CD14-positive monocyte (primary cell): ENCODE data around the gene ANKRD18A. TPM values are rescaled to one million over a fixed set of nuclear protein-coding genes. Genes with fewer than 3 reads are reported as not detected.
"Not testable (repeated sequence)": the region's sequence is repeated elsewhere in the genome, so short reads cannot be mapped to it uniquely, and the experiment has no call there.

Experiments
- DNase-seq, 3 donors: peaks; one replicate each; pipeline ENCODE4 v3.0.0-alpha.2; 2011 to 2022
- H2AFZ ChIP-seq: 2 replicates; pipeline ENCODE4 v1.6.0; 2012; ENCODE audit warnings: mild to moderate bottlenecking, low read depth, low read length, inconsistent platforms; ENCODE audit not compliant: insufficient read depth, poor library complexity, severe bottlenecking
- H3K27ac ChIP-seq, 2 donors: 1 replicate in 1 of 2; 2 replicates in 1 of 2; pipeline ENCODE4 v1.5.1; 2012 to 2013; ENCODE audit warnings: low read length in 2 of 2, control low read depth in 1 of 2, inconsistent platforms in 1 of 2, low read depth in 1 of 2, mild to moderate bottlenecking in 1 of 2
- H3K27me3 ChIP-seq, 2 donors: one replicate each; pipeline versions ENCODE4 v1.6.0 to v1.6.1; 2011 to 2013; ENCODE audit warnings: low read length in 2 of 2; ENCODE audit not compliant: control insufficient read depth in 2 of 2, insufficient read depth in 2 of 2
- H3K36me3 ChIP-seq, 2 donors: replicated peaks in 1 of 2; 1 replicate in 1 of 2; 2 replicates in 1 of 2; pipeline versions ENCODE4 v1.5.1 to v1.6.1; 2012 to 2013; ENCODE audit warnings: low read length in 2 of 2, control low read depth in 1 of 2, inconsistent platforms in 1 of 2, mild to moderate bottlenecking in 1 of 2; ENCODE audit not compliant: insufficient read depth in 2 of 2, control insufficient read depth in 1 of 2
- H3K4me1 ChIP-seq, 2 donors: 1 replicate in 1 of 2; 2 replicates in 1 of 2; pipeline versions ENCODE4 v1.5.1 to v1.6.1; 2012 to 2013; ENCODE audit warnings: low read length in 2 of 2, control low read depth in 1 of 2, inconsistent platforms in 1 of 2, mild to moderate bottlenecking in 1 of 2, moderate library complexity in 1 of 2; ENCODE audit not compliant: insufficient read depth in 2 of 2, control insufficient read depth in 1 of 2
- H3K4me2 ChIP-seq: replicated peaks from 2 replicates; pipeline ENCODE3; 2012; ENCODE audit warnings: low read length, moderate library complexity, mild to moderate bottlenecking; ENCODE audit not compliant: poor library complexity, severe bottlenecking; ENCODE audit errors: extremely low read depth
- H3K4me3 ChIP-seq, 3 experiments: fragments of 200-600 bp in 1 of 3; sonication (generic) in 1 of 3; replicated peaks in 1 of 3; 1 replicate in 2 of 3; 2 replicates in 1 of 3; pipeline ENCODE4 v1.5.1; 2011 to 2013; ENCODE audit warnings: low read length in 3 of 3, mild to moderate bottlenecking in 3 of 3, control low read depth in 2 of 3, low read depth in 2 of 3, inconsistent platforms in 1 of 3, moderate library complexity in 1 of 3
- H3K79me2 ChIP-seq: 2 replicates; pipeline ENCODE4 v1.6.0; 2012; ENCODE audit warnings: mild to moderate bottlenecking, control low read depth, inconsistent platforms, low read length, moderate library complexity; ENCODE audit not compliant: insufficient read depth
- H3K9ac ChIP-seq: 2 replicates; pipeline ENCODE4 v1.6.0; 2017; ENCODE audit warnings: low read length, mild to moderate bottlenecking; ENCODE audit not compliant: insufficient read depth, poor library complexity, severe bottlenecking
- H3K9me3 ChIP-seq, 2 donors: replicated peaks in 1 of 2; 1 replicate in 1 of 2; 2 replicates in 1 of 2; pipeline versions ENCODE4 v1.5.1 to v1.6.1; 2012 to 2013; ENCODE audit warnings: low read length in 2 of 2, control low read depth in 1 of 2; ENCODE audit not compliant: control insufficient read depth in 1 of 2, insufficient read depth in 1 of 2
- H4K20me1 ChIP-seq: 2 replicates; pipeline ENCODE4 v1.6.0; 2012; ENCODE audit warnings: mild to moderate bottlenecking, low read length, control low read depth, moderate library complexity; ENCODE audit not compliant: insufficient read depth
- H3K27ac Mint-ChIP-seq, 7 donors: one replicate each; pipeline ENCODE4 v1.8.0; 2020; ENCODE audit warnings: mild to moderate bottlenecking in 7 of 7, mixed read lengths in 7 of 7, moderate library complexity in 6 of 7, inconsistent platforms in 2 of 7
- H3K27me3 Mint-ChIP-seq, 3 donors: one replicate each; pipeline ENCODE4 v1.8.0; 2021 to 2022; ENCODE audit warnings: low read depth in 3 of 3, mild to moderate bottlenecking in 3 of 3, mixed read lengths in 3 of 3, moderate library complexity in 3 of 3, inconsistent platforms in 1 of 3
- H3K36me3 Mint-ChIP-seq, 2 donors: one replicate each; pipeline ENCODE4 v1.8.0; 2020; ENCODE audit warnings: mixed read lengths in 2 of 2, inconsistent platforms in 1 of 2, mild to moderate bottlenecking in 1 of 2
- H3K4me1 Mint-ChIP-seq: one replicate; pipeline ENCODE4 v1.8.0; 2020; ENCODE audit warnings: mild to moderate bottlenecking, mixed read lengths
- H3K4me3 Mint-ChIP-seq, 2 donors: one replicate each; pipeline ENCODE4 v1.8.0; 2020; ENCODE audit warnings: mild to moderate bottlenecking in 2 of 2, mixed read lengths in 2 of 2, moderate library complexity in 1 of 2
- H3K9me3 Mint-ChIP-seq, 7 donors: one replicate each; pipeline ENCODE4 v1.8.0; 2020 to 2022; ENCODE audit warnings: mixed read lengths in 7 of 7, mild to moderate bottlenecking in 6 of 7, moderate library complexity in 6 of 7, inconsistent platforms in 2 of 7
- WGBS: methylation state at CpG from one replicate; pipeline ENCODE4 v1.1.5; 2013; ENCODE audit warnings: missing lambda C conversion rate; ENCODE audit not compliant: insufficient coverage; 5-methylcytosine and 5-hydroxymethylcytosine counted together
- intact Hi-C, 2 donors: fragments of 100-400 bp; cut with micrococcal nuclease; formaldehyde crosslinking; loops; one replicate each; pipeline versions ENCODE4 v1.15.0 to v1.15.1; 2023
- polyA plus RNA-seq, 3 donors: library from polyadenylated mRNA; depleted of rRNA in 1 of 3; unstranded in 2 of 3; stranded (reverse) in 1 of 3; fragments of 300-500 nt in 2 of 3; fragments of >200 nt in 1 of 3; fragmentation: Illumina TruSeq in 2 of 3; gene quantifications; 1 replicate in 2 of 3; 2 replicates in 1 of 3; pipeline ENCODE4 v1.2.3, GENCODE V29; 2012 to 2021

ANKRD18A gene
- polyA plus RNA-seq, 3 donors, result 0.10 TPM; not detected in 2

- H4K20me1 ChIP-seq, H3K27me3 Mint-ChIP-seq, H2AFZ ChIP-seq, H3K4me1 ChIP-seq, intact Hi-C loops, H3K79me2 ChIP-seq, H3K27ac Mint-ChIP-seq, H3K9me3 Mint-ChIP-seq, H3K27me3 ChIP-seq, H3K9ac ChIP-seq, DNase-seq, H3K4me2 ChIP-seq, H3K27ac ChIP-seq, H3K36me3 Mint-ChIP-seq, H3K4me1 Mint-ChIP-seq, H3K4me3 Mint-ChIP-seq, H3K4me3 ChIP-seq, H3K36me3 ChIP-seq, H3K9me3 ChIP-seq: not testable (repeated sequence)
- WGBS, result 75% methylated on average over 2 of the region's 2 CpGs
Measured at GRCh38 chr9:38561134-38561533, 59.3 kb downstream of the ANKRD18A start.

- H3K4me3 ChIP-seq, H3K9me3 ChIP-seq, H3K9me3 Mint-ChIP-seq, H3K9ac ChIP-seq, H3K36me3 Mint-ChIP-seq, H3K79me2 ChIP-seq, DNase-seq, H3K27ac ChIP-seq, H3K4me1 Mint-ChIP-seq, H2AFZ ChIP-seq, H3K27ac Mint-ChIP-seq, H3K4me1 ChIP-seq, H3K4me3 Mint-ChIP-seq, H3K36me3 ChIP-seq, H3K27me3 ChIP-seq, intact Hi-C loops, H4K20me1 ChIP-seq, H3K27me3 Mint-ChIP-seq, H3K4me2 ChIP-seq: not testable (repeated sequence)
- WGBS, result 67% methylated on average over 1 of the region's 3 CpGs
Measured at GRCh38 chr9:38559172-38559571, 61.2 kb downstream of the ANKRD18A start.

- H3K4me2 ChIP-seq, H3K27me3 ChIP-seq, H3K36me3 ChIP-seq, H4K20me1 ChIP-seq, H3K79me2 ChIP-seq, intact Hi-C loops, H3K27me3 Mint-ChIP-seq, H3K36me3 Mint-ChIP-seq, H3K9ac ChIP-seq, H3K9me3 ChIP-seq, H3K27ac Mint-ChIP-seq, DNase-seq, H3K4me3 Mint-ChIP-seq, H2AFZ ChIP-seq, H3K27ac ChIP-seq, H3K4me1 Mint-ChIP-seq, H3K4me3 ChIP-seq, H3K4me1 ChIP-seq, H3K9me3 Mint-ChIP-seq: not testable (repeated sequence)
- WGBS, result 100% methylated on average over 1 of the region's 1 CpG
Measured at GRCh38 chr9:38557746-38558145, 62.6 kb downstream of the ANKRD18A start.

- H2AFZ ChIP-seq, H3K4me2 ChIP-seq, H3K9me3 ChIP-seq, DNase-seq, H3K9me3 Mint-ChIP-seq, intact Hi-C loops, H3K4me1 ChIP-seq, H3K27me3 Mint-ChIP-seq, H3K4me3 Mint-ChIP-seq, H3K4me3 ChIP-seq, H3K27me3 ChIP-seq, H3K4me1 Mint-ChIP-seq, H3K36me3 Mint-ChIP-seq, H3K9ac ChIP-seq, H3K27ac Mint-ChIP-seq, H3K27ac ChIP-seq, H3K79me2 ChIP-seq, H4K20me1 ChIP-seq, H3K36me3 ChIP-seq: not testable (repeated sequence)
- WGBS, result 100% methylated on average over 1 of the region's 2 CpGs
Measured at GRCh38 chr9:38554966-38555365, 65.4 kb downstream of the ANKRD18A start.
